Measurements from ENCODE around the gene GLIS1. TPM values are rescaled to one million over a fixed set of nuclear protein-coding genes. Genes with fewer than 3 reads are reported as not detected.

Gene GLIS1
- total RNA-seq, 4 donors from 2014 or later: not detected

- no peak for DNase-seq
- no peaks in the 10 kb centered on the region for H3K27me3 ChIP-seq
- no peak overlapping the region for H3K27ac ChIP-seq
- no peak for ATAC-seq
- no peaks in the 10 kb centered on the region for H3K4me1 ChIP-seq
- H3K36me3 ChIP-seq: no peaks in the 10 kb centered on the region
- intact Hi-C loops (cut with DNase I; ENCODE audit: low total_unique reads): no loop called here
- no peaks in the 10 kb centered on the region for H3K9me3 ChIP-seq
- TF ChIP-seq POLR2A (IDR thresholded peaks at IDR 0.05) (no peak), CTCF (IDR thresholded peaks at IDR 0.05 in 4 of 5, conservative IDR thresholded peaks at IDR 0.05 in 1 of 5) (no peak)
- no peak overlapping the region for H3K4me3 ChIP-seq
- in situ Hi-C loops (cut with MboI; ENCODE audit: low sequenced_read_pairs in 4 of 4): no loop called here
These were observed 136.8 kb downstream of the GLIS1 start for GRCh38 chr1:53601867-53602775.

GRCh38 chr1:53601031-53601745 is 137.8 kb downstream of the GLIS1 start:
- intact Hi-C loops (cut with DNase I; ENCODE audit: low total_unique reads): no loop called here
- in situ Hi-C loops (cut with MboI; ENCODE audit: low sequenced_read_pairs in 4 of 4): no loop called here
- no peaks in the 10 kb centered on the region for H3K36me3 ChIP-seq
- no peak overlapping the region for H3K4me3 ChIP-seq
- no peaks in the 10 kb centered on the region for H3K27me3 ChIP-seq
- H3K9me3 ChIP-seq: no peaks in the 10 kb centered on the region
- DNase-seq: no peak
- ATAC-seq: no peak
- H3K27ac ChIP-seq: no peak overlapping the region
- no peaks in the 10 kb centered on the region for H3K4me1 ChIP-seq
- TF ChIP-seq POLR2A (IDR thresholded peaks at IDR 0.05): no peak
- no peak for TF ChIP-seq CTCF (IDR thresholded peaks at IDR 0.05 in 4 of 5, conservative IDR thresholded peaks at IDR 0.05 in 1 of 5)

GRCh38 chr1:53600561-53600960 is 138.4 kb downstream of the GLIS1 start:
- ATAC-seq (no peak), DNase-seq (no peak)
- no peak overlapping the region for H3K27ac ChIP-seq
- H3K4me1 ChIP-seq: no peaks in the 10 kb centered on the region
- intact Hi-C loops (cut with DNase I; ENCODE audit: low total_unique reads): no loop called here
- TF ChIP-seq CTCF (IDR thresholded peaks at IDR 0.05 in 4 of 5, conservative IDR thresholded peaks at IDR 0.05 in 1 of 5) (no peak), POLR2A (IDR thresholded peaks at IDR 0.05) (no peak)
- no peaks in the 10 kb centered on the region for H3K9me3 ChIP-seq
- H3K4me3 ChIP-seq: no peak overlapping the region
- H3K27me3 ChIP-seq: no peaks in the 10 kb centered on the region
- no peaks in the 10 kb centered on the region for H3K36me3 ChIP-seq
- in situ Hi-C loops (cut with MboI; ENCODE audit: low sequenced_read_pairs in 4 of 4): no loop called here

GRCh38 chr1:53600001-53600400 is 139.0 kb downstream of the GLIS1 start:
- in situ Hi-C loops (cut with MboI; ENCODE audit: low sequenced_read_pairs in 4 of 4) (no loop called here), intact Hi-C loops (cut with DNase I; ENCODE audit: low total_unique reads) (no loop called here)
- Histone ChIP-seq H3K4me3 (no peak overlapping the region), H3K36me3 (no peaks in the 10 kb centered on the region), H3K4me1 (no peaks in the 10 kb centered on the region), H3K27ac (no peak overlapping the region), H3K27me3 (no peaks in the 10 kb centered on the region), H3K9me3 (no peaks in the 10 kb centered on the region)
- ATAC-seq: no peak
- no peak for TF ChIP-seq CTCF (IDR thresholded peaks at IDR 0.05 in 4 of 5, conservative IDR thresholded peaks at IDR 0.05 in 1 of 5)
- no peak for TF ChIP-seq POLR2A (IDR thresholded peaks at IDR 0.05)
- DNase-seq: no peak
